ENCODE data around the gene HMX3.

The HMX3 gene

GRCh38 chr10:123134915-123135414 lies 805 bp upstream of the HMX3 start:
- DNase-seq: no peak

DNA sequence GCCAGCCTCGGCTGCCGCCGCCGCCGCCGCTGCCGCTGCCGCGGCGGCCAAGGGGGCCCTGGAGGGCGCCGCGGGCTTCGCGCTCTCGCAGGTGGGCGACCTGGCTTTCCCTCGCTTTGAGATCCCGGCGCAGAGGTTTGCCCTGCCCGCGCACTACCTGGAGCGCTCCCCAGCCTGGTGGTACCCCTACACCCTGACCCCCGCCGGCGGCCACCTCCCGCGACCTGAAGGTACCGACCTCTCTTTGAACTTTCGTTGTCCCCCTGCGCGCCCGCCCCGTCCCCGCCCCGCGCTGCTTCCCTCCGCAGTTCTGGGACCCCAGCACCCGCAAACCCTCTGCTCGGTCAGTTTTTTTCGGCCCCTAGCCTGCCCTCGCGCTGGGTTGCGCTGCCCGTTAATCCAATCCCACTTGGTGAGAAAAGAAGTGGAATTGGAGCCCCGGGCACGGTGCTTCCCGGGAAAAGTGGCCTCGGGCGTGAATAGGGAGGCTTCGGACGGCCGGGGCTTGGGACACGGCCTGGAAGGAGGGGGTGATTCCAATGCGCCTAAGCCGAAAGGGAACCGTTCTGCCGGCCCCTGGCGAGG lies 543 bp downstream of the HMX3 start:
- no peak for DNase-seq

- DNase-seq: peak; percentile 58
Measured at GRCh38 chr10:123136806-123137642, 1.3 kb downstream of the HMX3 start.

GRCh38 chr10:123139165-123139520 lies 3.4 kb downstream of the HMX3 start:
- no peak for DNase-seq

DNA sequence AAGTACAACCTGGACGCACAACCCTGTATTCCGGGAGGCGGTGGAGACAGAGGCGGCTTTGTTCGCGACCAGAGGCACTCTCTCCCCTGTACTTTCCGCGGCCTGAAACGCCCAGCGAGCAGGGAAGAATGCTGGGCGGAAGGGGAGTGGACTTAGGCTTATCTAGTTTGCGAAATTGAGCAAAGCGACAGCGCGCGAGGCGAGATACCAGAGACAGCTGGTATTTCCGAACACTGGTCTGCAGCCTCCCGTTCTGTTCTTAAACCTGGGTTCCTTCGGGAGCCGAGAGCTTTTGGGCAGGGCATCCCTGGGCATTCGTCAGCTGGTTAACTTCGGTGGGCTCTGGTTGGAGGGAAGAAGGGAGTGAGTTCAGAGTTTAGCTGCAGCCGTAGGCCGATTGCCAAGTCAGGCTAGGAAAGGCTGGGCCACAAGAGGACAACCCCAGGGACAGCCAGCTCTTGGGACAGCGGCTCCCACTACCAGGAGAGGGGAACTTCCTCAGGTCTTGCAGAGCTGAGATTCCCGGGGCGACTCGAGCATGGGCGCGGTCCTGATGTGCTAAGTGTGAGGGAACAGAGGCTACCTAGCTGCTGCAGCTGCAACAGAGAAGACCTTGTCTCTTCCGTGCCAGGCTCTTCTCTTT lies 3.9 kb downstream of the HMX3 start:
- DNase-seq: peak; percentile 23

DNA sequence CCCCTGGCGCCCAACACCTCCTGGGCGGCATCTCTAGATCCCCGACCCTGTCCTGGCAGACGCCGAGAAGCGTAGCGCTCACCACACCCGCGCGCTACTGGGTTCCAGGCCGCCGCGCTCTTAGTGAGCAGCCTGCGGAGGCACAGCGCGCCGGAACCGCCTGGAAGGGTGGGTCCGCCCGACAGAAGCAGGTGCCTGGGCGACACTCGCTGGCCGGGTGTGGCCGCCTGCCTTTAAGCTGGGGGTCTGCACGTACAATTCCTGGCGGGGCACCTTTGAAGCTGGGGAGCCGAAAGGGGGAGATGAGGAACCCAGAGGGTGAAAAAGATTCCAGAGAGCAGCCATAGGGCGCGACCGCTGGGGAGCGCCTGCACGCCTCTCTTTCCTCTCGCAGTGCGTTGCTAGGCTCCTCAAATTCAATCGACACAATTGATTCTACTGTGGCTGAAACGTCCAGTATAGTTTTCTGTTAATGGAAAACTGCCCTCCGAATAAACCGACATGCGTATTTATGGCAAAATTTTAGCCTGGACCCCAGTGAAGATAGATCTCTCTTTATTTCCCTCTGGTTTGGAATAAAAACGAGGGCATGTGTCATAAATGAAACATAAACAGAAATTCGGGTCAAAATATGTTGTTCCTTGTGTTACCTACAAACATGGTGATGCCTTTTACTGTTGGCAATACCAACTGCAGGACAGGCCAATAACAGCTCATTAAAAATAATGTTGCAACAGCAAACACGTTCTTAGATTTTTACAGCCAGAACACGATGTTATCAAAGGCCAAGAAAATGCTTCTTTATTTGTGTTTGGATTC lies 4.6 kb downstream of the HMX3 start:
- DNase-seq: peak; percentile 41

DNA sequence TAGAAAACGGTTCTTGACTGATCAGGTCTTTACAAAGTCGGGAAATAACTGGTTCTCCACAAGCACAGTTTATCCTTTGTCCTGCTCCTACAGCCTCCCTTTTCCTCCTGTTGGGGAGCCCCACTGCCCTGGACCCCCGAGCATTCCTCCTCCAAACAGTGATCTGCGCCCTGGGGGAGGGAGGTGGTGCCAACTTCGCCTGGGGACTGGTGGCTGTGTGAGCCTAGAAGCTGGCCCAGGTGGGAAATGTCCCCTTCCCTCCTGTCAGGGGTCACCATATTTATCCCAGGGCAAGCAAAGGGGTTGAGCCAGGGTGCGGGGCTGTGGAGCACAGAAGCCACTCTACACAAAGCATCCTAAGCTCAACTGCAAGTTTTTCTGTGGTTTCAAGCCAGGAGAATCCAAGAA lies 5.2 kb downstream of the HMX3 start:
- DNase-seq: no peak

DNA sequence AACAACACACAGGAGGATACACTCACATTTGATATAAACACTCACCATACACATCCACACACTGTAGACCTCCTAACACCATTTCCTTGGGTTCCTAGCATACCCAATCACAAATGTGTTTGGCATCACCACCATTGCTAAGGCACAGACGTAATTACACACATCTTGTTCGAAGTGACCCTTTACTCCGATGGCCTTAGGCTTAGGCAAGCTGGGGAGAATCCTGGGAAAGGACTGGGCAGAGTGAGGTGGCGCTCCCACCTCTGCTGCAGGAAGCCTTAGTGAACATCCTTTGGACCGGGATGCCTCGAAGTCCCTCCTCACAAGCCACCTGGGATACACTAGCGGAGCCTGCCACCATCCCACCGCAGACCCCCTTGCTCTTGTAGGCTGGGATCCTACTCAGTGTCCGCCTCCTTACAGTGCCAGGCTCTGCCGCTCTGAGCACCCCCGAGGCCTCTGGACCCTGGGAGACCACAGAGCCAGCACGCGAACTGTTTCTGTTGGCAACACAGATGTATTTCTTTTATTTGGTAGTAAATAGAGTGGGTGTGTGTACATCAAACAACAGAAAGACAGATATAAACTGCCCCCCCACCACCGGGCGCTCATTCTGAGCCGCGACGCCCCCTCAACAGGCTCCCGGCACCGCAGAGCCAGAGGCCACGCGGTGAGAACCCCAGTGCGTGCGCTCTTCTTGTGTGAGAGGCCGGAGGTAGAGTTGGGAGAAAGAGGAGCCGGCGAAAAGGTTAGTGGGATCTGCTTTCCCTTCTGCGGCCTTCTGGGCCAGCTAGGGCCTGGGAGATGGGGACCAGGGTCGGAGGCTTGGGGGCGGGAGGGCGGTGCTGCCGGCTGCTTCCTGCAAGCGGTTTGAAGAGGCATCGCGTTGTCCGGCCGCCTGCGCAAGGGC lies 6.3 kb downstream of the HMX3 start:
- no peak for DNase-seq

- DNase-seq: peak; percentile 19
Measured at GRCh38 chr10:123142701-123143161, 7.0 kb downstream of the HMX3 start.

DNA sequence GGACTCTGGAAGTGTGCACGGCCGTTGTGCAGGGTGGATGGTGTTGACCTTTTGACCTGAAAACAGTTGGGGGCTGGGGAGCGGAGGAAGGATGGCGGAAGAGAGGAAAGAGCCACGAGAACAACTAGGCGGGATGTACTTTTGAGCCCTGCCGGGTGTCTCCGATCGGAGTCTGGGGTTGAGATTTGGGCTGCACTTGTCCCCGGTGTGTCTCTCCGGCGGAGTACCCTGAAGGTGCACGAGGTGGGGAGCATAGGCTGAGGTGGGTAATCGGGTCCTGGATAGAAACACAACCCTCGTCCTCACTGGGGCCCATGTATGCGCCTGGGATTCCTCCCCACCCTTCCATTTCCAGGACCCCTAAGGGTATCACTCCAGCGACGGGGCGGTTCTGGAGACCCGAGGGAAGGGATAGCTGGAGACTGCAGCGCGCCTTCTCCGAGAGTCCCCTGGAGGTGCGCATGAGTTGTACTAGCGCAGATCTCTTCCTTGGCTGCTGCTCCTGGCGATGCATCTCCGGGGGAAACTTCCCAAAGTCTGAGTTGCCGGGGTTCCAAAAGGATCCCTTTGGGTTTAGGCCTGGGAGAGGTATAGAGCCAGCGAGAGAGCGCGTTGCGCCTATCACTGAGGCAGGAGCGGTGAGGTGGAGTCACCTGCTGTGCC lies 7.5 kb downstream of the HMX3 start:
- no peak for DNase-seq

DNA sequence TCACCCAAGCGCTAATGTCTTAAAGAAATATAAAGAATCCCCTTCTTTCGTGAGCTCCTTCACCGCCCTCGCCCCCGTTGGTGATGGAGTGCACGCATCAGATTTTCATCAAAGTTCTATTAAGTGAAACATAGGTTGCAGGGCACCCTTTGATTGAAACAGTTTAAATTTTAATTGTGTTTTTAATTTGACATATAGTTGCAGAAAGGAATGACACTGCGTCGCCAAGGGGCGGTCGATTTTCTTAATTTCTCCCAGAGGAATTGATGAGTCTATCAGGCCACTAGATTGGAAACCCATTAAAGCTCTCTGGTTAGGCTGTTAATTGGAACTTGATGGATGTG lies 8.0 kb downstream of the HMX3 start:
- no peak for DNase-seq

DNA sequence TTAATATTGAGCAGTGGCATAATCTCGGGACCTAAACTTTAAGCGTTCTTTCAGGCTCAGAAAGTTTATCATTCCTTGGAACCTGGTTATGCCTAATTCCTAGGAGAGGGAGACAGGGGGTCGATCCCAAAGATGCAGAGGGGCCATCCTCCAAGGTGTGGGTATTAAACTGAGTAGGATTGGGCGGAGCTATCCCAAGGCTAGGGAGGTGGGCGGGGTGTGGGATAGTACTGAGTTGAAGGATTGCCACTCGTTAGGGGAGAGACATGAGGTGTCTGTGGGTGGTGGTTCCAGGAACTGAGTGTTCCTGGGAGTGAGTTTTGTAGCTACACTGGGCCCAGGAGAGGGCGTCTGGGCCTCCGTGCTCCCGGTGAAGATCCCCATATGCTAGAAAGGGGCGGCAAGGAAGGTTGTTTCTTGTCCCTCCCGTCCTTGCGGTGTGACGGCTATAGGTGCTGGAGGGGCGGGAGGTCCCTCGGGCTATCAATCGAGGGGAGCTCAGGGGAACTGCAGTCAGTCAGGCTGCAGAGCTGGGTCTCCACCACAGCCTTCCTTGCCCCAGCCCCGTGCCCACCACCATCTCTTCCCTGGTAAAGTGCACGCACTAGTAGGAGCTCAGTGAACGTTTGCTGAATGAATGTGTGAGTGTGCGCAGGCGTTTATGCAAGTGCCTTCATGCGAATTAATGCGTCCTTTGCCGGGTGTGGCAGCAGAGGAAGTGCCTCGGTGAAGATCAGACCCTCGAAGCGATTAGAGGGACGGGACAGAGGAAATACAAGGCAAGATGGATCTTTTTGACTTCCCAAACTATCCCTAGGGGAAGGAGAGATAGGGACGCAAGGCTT lies 9.1 kb downstream of the HMX3 start:
- no peak for DNase-seq

GRCh38 chr10:123145542-123146012 lies 9.8 kb downstream of the HMX3 start:
- DNase-seq: no peak

DNA sequence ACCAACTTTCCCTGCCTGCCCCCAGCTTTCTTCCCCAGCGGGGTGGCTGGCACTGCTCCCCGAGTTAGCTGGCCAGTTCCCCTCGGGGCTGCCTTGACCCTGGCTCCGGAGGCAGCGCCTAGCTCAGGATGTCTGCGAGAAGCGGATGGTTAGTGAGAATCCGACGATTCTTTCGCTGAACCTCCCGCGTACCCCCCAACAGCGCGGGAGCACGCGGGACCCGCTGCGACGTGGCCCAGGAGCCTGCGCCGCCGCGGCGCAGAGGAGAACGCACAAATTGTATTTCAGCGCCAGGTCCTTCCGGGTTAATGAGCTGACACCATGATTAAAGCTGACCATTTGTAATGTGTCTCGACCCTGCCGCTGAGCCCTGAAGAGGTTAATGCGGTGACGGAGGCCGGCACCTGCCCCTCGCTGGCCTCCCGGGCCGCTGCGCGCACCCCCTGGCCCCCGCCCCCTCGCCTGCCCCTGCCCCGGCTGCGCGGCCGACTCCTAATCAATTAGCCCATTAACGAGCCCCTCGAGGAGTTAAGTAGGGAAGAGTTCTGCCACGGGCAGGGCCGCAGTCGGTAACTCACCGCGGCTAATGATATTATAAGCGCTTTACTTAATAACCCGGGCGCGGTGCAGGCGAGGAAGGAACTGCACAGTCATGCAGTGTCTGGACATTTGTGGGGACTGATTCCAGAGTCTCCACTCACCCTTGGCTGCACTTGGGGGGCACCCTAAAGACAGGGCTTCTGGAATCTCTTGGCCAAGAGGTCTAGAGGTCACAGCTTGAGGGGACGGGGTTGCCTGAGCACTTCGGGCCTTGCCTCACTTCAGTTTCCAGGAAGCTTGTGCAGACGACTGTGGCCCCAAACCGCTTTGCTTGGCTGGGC lies 10.5 kb downstream of the HMX3 start:
- DNase-seq: no peak

DNA sequence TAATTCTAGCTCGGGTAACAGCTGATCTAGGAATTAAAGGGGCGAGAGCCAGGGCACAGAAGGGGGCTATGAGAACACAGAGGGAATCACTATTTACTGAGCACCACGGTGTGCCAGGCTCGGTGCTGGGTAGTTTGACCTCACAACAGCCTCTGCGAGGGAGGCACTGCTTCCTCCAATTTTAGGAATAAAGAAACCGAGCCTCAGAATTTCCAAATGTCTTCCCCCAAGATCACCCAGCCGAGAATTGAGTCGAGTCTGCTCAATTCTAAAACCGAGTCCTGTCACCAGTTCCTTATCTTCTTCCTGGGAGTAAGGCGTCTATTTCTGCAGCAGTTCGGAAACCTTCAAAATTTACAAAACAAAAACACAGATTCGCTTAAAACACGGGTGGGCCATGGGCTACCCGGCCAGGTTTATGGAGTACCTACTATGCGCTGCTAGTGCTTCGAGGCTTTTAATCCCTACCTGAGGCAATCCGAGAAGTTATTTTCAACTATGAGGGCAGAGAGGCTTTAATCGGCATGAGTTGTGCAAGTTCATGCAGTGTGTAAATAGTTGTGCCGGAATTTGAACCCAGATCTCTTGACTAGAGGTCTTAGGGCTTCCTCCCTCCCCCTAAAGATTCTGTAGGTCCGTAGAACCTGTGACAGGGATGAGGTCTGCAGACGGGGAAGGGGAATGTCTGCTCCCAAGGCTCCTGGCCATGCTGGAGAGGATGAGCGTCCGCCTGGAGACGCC lies 11.3 kb downstream of the HMX3 start:
- DNase-seq: no peak

DNA sequence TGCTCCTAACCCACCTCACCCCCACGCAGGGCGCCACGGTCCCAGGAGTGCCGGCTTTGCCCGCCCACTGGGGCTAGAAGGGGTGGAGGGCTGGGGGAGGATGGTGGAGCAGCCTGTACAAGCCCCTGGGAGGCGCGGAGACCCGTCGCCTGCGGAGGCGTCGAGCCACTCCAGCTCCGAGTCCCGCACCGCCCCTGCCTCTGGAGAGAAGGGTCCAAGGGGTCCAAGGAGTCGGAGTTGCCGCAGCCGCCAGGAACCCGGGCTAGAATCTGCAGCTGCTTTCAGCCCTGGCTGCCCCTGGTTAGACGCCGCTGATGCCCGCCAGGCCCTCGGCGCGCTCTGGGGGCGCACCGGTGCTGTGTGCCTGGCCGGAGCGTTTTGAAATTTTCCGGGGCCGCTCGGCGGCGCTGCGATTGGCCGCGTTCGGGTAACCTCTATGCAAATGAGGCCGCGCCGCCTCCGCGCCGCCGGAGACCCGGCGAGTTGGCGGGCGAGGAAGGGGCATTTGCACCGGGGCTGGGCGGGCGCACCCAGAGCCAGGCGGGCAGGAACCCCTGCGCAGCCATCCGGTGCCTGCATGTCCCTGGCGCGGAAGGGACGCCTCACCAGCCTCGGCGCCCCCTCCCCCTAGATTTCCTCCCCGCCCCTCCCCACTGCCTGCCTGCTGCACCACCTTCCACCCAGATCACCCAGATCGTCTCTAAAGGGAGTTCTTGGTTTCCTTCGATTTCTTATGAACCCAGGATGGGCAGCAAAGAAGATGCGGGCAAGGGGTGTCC lies 12.1 kb downstream of the HMX3 start, which contains the start of gene HMX2:
Gene HMX2 (plus strand): TSS at position 502 of the 779 bp plus-strand sequence. CDS start 243 bp downstream, at position 745.
- peak; percentile 65 for DNase-seq

DNA sequence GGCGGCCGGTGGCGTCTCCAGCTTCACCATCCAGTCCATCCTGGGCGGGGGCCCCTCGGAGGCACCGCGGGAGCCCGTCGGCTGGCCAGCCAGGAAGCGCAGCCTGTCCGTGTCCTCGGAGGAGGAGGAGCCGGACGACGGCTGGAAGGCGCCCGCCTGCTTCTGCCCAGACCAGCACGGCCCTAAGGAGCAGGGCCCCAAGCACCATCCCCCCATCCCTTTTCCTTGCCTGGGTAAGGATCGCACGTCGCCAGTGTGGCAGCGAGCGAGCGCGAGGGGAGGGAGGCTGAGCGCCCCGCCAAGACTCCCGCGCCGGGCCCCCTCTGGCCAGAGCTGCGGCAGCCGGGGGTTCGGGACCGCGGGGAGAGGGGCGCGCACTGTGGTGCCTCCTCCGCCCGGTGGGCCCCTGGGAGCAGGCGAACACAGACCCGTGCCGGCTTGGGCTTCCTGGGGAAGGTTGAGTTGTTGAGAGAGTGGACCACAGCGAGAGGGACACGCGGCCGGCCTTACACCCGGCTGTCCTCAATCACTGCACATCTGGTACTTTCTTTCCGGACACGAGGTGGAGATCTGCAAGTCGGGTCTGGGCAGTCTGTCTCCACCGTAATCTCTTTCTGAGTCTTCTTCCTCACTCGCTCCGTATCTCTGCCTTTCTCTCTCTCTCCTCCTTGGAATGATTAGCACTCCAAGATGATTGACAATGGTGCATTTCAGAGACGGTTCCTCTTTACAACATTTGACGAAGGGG lies 12.8 kb downstream of the HMX3 start:
- no peak for DNase-seq
